ENCODE results near the gene GRIPAP1.
"Not testable (repeated sequence)": the region's sequence is repeated elsewhere in the genome, so short reads cannot be mapped to it uniquely, and the experiment has no call there.

GRIPAP1 gene

GRCh38 chrX:48997455-48997854 lies 4.6 kb downstream of the GRIPAP1 start:
- DNase-seq, result no peak

DNA sequence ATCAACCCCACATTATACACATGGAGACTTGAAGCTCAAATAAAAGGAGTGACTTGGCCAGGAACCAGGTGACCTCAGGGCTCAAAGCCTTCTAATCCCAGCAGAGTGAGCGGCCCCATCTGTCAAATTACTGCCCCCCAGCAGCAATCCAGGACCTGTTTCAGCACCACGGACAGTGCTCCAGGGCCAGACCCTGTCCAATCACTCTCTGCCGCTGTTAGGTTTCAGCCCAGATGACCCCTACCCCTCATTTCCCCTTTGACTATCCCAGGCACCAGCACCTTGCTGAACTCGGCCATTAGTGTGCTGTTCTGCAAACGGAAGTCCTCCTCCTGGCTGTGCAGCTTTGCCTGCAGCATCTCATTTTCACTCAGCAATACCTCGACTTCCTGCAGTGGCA lies 5.1 kb downstream of the GRIPAP1 start:
- peak; percentile 71 for DNase-seq

DNA sequence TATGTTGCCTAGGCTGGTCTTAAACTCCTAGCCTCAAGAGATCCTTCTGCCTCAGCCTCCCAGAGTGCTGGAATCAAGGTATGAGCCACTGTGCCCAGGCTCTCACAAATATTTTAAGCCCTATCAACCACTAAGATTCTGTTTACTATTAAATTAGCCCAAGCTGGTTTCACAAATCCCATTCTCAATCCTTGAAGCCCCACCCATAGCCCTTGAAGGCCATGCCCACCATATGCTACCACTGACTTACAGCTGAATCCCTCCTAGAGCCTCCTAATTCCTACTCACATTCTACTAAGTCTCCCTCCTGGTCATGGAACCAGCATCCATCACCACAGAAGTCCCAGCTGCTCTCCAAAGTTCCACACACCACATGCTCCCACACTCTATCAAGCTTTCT lies 9.7 kb downstream of the GRIPAP1 start:
- DNase-seq, result peak; percentile 98

GRCh38 chrX:48989483-48989882 lies 12.6 kb downstream of the GRIPAP1 start:
- no peak for DNase-seq

DNA sequence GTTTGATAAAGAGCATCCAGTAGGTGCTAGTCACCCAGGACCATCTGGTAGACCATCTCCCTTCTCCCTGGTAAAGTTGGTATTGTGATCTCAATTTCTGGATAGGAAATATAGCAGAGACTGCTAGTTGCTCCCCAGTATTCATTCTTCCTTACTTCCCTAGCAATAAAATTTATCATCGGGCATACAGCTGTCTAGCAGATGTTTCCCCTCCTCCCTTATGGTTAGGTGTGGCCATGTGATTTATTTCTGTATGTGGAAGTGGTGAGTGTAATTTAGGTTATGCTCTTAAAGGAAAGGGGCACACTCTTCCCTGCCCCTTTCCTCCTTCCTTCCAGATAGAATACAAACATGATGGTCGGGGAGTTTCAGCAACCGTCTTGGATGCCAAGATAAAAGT lies 18.2 kb downstream of the GRIPAP1 start:
- no peak for DNase-seq

- DNase-seq, result no peak
Measured at GRCh38 chrX:48983081-48983480, 19.0 kb downstream of the GRIPAP1 start.

- no peak for DNase-seq
Measured at GRCh38 chrX:48981178-48981577, 20.9 kb downstream of the GRIPAP1 start.

DNA sequence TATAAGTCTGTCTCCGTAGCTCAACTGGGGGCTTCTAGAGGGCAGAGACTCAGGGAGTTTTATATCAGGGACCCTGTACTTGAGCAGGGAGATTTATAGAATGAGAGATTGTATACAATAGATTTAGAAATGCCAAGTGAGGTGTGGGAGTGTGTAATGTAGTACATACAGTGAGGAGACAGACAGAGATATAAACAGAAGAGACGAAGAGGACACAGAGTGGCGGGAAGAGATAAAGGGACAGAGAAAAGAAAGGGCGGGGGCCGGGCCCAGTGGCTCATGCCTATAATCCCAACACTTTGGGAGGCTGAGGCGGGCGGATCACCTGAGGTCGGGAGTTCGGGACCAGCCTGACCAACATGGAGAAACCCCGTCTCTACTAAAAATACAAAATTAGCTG lies 21.7 kb downstream of the GRIPAP1 start:
- not testable (repeated sequence) for DNase-seq

DNA sequence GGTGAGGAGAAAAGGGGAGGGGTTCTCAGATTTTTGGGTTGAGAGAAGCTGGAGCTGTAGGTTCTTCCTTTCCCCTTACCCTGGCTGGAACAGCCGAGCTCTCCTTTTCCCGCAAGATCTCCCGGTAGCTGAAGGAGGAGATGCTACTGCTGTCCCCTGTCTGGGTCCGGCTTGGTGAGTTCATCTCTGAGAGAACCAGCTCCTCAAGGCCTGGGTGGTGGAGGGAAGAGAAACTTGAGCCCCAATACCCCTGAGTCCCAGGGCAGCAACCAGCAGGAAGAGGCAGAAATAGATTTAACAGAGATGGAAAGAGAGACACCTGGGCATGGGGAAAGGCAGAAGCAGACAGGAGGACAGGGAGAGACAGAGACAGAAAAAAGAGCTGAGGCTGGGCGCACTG lies 23.8 kb downstream of the GRIPAP1 start:
- DNase-seq, result no peak

GRCh38 chrX:48976086-48976485 lies 26.0 kb downstream of the GRIPAP1 start:
- no peak for DNase-seq

- no peak for DNase-seq
Measured at GRCh38 chrX:48975541-48975940, 26.5 kb downstream of the GRIPAP1 start.

- no peak for DNase-seq
Measured at GRCh38 chrX:48975041-48975440, 27.0 kb downstream of the GRIPAP1 start.

GRCh38 chrX:48974574-48974973 lies 27.5 kb downstream of the GRIPAP1 start:
- no peak for DNase-seq

- DNase-seq, result no peak
Measured at GRCh38 chrX:48974033-48974432, 28.0 kb downstream of the GRIPAP1 start.

- DNase-seq, result peak; percentile 76
Measured at GRCh38 chrX:48972220-48973164, 29.6 kb downstream of the GRIPAP1 start.

- DNase-seq, result peak; percentile 67
Measured at GRCh38 chrX:48971249-48972219, 30.5 kb downstream of the GRIPAP1 start, which contains the start of gene KCND1. KCND1 (minus strand) TSS chrX:48971844; CDS start chrX:48970271, 1,573 bp downstream.

GRCh38 chrX:48969471-48969870 lies 32.6 kb downstream of the GRIPAP1 start:
- no peak for DNase-seq

DNA sequence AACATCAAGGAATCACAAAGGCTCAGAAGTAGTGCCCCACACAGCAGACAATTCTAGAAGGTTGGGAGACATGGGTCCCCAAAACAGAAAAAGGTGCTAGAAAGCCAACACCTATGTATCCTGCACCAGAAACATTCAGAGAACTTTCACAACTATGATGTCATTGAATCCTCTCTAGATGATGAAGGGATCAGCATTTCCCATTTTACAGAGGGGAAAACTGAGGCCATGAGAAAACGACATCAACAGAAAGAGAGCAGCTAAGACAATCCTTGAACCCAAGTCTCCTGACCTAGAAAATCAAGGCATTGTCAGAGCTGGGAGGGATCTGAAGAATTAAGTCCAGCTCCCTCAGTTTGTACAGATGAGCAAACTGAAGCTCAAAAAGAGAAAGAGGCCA lies 33.7 kb downstream of the GRIPAP1 start:
- no peak for DNase-seq

DNA sequence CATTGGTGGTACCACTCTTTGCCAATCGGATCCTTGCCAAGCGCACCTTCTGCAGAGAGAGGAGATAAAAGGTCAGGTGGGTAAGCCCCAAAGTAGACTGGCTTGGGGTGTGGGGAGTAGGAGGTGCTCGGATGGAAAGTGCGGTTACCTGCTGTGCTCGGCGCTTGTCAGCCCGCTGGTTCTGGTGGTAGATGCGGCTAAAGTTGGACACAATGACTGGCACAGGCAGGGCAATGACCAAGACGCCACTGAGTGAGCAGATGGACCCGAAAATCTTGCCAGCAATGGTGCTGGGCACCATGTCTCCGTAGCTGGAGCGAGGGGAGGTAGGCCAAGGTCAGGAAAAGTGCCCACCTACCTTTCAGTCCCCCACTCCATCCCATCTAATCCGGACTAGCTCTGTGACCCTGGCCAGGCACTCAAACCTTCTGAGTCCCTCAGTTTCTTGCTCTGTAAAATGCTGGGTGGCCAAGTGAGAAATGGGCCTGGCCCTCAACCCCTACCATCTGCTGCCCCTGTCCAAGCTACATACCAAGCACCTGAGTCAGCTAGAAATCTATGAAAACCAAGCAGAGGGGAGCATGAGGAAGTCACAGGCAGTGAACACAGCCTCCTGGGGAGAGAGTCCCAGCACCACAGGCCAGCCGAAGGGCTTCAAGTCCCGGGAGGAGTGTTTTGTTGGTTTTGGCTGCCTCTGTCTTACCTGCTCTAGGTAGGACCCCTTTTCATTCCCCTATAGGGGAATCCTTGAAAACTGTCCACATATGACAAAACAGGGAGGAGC lies 35.1 kb downstream of the GRIPAP1 start:
- DNase-seq, result no peak

- DNase-seq, result no peak
Measured at GRCh38 chrX:48965959-48966358, 36.1 kb downstream of the GRIPAP1 start.

DNA sequence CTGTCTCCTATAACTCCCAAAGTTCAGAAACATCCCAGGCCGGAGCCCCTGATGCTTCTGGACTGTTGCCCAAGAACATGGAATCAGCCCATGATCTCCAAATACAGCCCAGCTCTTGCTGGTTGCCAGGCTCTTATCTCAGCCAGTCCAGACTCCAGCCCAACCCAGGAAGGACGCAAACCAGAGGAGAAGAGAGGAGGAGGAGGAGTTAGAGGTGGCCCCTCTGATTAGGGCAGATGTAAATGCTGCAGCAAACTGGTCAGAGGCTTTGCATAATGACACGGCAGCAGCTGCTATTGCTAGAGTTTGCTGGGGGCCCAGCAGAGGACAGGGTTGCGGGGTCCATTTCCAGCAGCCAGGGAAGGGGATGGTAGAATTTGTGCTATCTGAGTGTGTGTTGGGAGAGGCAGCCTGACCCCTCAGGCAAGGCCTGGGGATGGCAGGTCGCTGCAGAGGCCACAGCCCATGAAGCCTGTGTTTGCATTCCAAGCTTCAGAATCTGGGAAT lies 40.4 kb downstream of the GRIPAP1 start:
- DNase-seq, result peak; percentile 51

DNA sequence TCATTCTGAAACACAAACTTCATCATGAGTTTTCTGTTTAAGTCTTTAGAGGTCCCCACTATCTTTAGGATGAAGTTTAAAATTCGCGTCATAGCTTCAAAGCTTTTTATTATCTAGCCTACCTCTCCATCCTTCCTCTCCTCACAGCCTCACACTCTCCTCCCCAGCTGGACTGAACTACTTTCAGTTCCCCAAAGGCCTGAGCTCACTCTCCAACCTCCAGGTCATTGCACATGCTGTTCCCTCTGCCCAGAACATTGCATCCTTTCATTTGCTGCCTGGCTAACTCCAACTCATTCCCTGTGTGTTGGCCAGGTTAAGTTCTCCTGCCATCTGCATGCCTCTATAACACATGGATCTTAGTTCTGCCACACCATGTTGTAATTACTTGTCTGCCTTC lies 41.8 kb downstream of the GRIPAP1 start:
- DNase-seq, result no peak

Measured in NCI-H82 (cell line).